ENCODE results near the gene ELF2.

GRCh38 chr4:139129206-139129605 is 47.8 kb downstream of the ELF2 start:
- TF ChIP-seq CTCF (IDR thresholded peaks at IDR 0.05) (no peak), YY1 (IDR thresholded peaks at IDR 0.05; ENCODE audit: low read depth) (no peak), POLR2AphosphoS5 (IDR thresholded peaks at IDR 0.05; ENCODE audit: low read depth, low read length) (no peak)
